SH-SY5Y (cell line): ENCODE data around the gene CRTAP.

Source experiments
- GATA2 ChIP-seq: IDR thresholded peaks from 2 replicates; pipeline ENCODE4 v1.6.1; 2011; ENCODE audit warnings: mild to moderate bottlenecking, low read depth, low read length
- GATA3 ChIP-seq: IDR thresholded peaks from 2 replicates; pipeline ENCODE4 v1.6.1; 2011; ENCODE audit warnings: low read depth, mild to moderate bottlenecking, low read length, moderate library complexity

DNA sequence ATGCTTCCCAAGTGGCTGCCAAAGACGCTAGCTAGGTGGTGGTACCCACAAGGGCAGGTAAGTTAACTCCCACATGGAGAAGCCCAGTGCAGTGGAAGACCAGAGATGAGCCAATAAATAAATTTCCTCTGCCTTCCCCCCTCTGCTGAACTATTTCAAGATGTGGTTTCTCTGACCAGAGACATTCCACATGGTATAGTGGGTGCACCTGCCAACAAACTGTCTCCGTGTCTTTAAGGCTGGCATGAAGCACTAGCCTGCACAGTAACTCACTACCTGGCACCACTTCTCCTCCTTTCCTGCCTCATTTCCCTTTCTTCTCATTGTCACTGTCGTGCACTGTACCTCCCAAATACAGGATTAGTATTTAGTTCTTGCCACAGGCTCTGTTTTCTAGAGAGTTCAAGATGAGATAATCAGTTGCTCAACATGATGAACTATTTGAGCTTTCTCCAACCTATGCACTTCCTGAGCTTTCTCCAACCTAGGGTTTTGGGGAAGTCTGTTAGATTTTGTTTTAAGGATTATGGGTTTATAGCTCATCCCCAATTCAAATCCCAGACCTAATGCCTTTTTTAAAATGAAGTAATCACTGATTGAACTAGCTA lies 8.4 kb upstream of the CRTAP start:
- TF ChIP-seq GATA2 (no peak), GATA3 (no peak)
